ENCODE results near the gene MYB.
"Not testable (repeated sequence)": the region's sequence is repeated elsewhere in the genome, so short reads cannot be mapped to it uniquely, and the experiment has no call there.

Gene MYB

GRCh38 chr6:135222623-135223022, 41.5 kb downstream of the MYB start:
- no peak for DNase-seq (ENCODE audit: low spot score)

GRCh38 chr6:135224037-135224647, 43.0 kb downstream of the MYB start:
- DNase-seq (ENCODE audit: low spot score) = no peak

DNA sequence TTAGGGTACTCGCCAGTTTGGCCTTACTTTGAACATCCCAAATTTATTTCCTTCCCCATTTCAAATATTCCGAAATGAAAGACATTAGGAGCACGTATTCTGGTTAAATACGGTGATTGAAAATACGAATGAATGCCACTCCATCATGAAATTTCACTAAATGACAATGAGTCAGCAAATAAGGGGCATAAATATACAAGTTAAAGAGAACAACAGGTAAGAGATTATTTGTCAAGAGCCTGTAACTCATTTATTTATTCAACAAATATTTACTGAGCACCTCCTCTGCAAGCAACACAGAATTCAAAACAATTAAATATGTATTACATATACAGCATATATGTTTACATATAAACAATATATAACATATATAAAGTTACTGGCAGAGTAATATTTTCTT, 44.8 kb downstream of the MYB start:
- no peak for DNase-seq (ENCODE audit: low spot score)

DNA sequence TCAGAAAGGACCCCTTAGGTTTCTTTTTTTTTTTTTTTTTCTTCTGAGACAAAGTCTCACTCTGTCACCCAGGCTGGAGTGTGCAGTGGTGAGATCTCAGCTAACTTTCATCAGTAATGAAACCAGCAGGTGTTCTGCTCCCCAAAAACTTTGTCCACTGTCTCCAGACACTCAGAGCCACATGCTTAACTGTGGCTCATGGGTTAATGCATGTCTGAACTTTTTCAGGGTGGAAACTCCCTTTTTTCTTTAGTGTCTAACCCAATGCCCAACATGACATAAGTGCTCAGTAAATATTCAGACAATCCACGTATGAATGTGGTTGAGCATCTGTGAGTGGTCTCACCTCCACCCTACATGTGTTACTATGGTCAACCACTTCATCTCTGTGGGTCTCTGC, 45.4 kb downstream of the MYB start:
- DNase-seq (ENCODE audit: low spot score) = no peak

DNA sequence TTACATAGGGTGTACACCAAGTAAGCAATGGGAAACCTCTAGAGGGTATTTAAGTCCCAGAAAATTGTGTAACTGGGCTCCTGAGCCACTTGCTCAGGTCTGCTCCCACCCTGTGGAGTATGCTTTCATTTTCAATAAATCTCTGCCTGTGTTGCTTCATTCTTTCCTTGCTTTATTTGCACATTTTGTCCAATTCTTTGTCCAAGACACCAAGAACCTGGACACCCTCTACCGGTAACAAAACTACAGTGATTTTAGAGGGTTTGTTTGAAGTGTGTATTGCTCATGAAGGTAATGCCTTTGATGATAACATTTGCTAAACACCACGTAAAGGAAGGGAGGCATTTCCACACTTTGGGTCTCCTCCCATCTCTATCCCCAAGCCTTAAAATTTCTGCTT, 46.2 kb downstream of the MYB start:
- DNase-seq (ENCODE audit: low spot score) = no peak

GRCh38 chr6:135227758-135228157, 46.6 kb downstream of the MYB start:
- DNase-seq (ENCODE audit: low spot score) = no peak

GRCh38 chr6:135228486-135228885, 47.4 kb downstream of the MYB start:
- no peak for DNase-seq (ENCODE audit: low spot score)

- no peak for DNase-seq (ENCODE audit: low spot score)
Measured at GRCh38 chr6:135229996-135230395, 48.9 kb downstream of the MYB start.

- DNase-seq (ENCODE audit: low spot score) = no peak
Measured at GRCh38 chr6:135230711-135231468, 49.8 kb downstream of the MYB start.

DNA sequence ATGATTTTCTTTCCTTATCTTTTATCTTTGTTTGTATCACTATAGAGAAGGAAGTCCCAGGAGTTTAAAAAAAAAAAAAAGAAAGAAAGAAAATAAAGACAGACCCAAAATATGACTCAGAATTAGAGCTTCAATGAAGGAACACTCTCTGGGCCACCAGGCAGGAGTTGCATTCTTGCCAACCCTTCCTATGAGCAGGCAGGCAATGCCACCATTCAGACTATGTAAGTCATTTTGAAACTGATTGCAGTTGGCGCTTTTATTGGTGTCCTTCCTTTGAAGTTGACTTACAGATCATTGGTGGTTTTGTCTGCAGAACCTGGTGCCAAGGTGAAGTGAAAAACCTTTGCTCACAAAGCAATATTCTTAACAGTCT, 50.3 kb downstream of the MYB start:
- DNase-seq (ENCODE audit: low spot score) = no peak

DNA sequence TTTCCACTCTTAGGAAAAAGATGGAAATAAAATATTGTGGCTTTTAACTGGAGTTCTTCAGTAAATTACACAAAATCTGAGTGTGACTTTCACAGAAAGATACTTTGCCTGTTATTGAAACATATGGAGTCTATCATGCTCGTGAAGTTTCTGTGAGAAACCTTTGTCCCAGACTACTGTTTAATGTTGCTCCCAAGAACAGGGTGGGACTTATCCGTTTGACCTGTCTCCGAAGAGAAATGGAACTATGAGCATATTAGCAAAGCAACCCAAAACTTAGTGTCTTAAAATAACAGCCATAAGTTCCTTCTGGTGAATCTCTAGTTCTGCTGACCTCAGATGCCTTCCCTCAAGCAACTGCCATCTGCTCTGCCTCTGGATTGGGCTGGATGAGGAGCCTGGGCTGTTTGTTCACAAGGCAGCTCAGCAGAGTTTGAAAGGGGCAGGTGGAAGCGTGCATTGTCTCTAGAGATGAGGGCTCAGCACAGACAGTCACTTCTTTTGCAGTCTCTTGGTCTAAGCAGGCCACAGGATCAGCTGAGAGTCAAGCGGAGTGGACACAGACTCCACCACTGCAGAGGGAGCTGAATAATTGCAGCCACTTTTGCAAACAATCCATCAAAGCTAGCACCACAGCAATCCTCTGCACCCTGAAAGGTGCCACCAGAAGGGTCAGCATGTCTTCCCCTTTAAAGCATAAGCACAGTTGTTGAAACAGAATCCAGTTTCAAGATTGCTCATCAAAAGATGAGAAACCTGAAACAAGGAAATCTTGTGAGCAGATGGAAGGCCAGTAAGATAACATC, 52.8 kb downstream of the MYB start:
- DNase-seq (ENCODE audit: low spot score) = no peak

GRCh38 chr6:135234492-135234780, 53.3 kb downstream of the MYB start:
- DNase-seq (ENCODE audit: low spot score) = no peak

DNA sequence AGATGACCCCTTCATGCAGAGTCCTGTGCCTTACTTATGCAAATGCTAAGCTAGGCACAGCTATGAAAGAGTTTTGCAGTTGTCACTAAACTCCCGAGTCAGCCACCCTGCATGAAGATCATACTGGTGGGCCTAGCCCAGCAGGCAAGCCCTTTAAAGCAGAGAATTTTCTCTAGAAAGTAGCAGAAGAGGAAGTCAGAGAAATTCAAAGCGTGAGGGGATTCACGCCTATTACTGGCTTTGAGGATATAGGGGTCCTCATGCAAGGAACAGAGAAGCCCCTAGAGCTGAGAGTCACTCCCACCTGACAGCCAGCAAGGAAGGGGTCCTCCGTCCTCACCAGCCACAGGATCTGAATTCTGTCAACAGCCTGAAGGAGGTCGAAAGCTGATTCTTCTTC, 54.6 kb downstream of the MYB start:
- no peak for DNase-seq (ENCODE audit: low spot score)

DNA sequence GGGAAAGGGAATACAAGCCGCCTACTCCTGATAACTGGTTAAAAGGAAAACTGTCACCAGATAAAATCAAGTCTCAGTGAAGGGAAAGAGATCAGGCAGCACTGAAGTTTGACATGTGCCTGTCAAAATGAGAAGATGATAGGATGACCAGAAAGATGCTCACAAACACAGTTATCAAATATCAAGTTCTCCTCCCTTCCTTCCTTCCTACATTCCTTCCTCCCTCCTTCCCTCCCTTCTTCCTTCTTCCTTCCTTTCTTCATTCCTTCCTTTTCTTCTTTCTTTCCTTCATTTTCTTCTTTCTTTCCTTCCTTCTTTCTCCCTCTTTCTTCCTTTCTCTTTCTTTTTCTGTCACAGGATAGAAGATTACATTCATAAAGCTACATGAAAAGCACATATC, 55.2 kb downstream of the MYB start:
- no peak for DNase-seq (ENCODE audit: low spot score)

GRCh38 chr6:135236732-135237131, 55.6 kb downstream of the MYB start:
- no peak for DNase-seq (ENCODE audit: low spot score)

DNA sequence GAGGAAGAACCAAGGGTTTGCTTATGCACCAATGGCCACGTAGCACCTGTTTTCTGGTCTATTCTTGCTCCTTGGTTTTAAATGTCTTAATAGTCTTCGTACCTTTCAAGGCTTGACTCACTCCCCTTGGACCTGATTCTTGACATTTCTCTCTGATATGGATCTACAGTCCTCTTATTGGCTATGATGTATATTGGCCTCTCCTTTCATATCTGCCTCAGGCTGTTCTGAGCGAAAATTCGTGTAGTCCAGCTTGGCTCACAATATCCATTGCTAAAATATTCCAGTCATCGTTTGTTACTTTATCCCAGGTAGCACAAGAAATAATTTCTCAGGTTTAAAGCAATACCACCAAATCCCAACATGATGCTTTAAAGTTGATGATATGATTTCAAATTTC, 59.6 kb downstream of the MYB start:
- DNase-seq (ENCODE audit: low spot score) = no peak

GRCh38 chr6:135243871-135244796, 63.0 kb downstream of the MYB start:
- DNase-seq (ENCODE audit: low spot score) = no peak

GRCh38 chr6:135244805-135245204, 63.7 kb downstream of the MYB start:
- DNase-seq (ENCODE audit: low spot score) = no peak

DNA sequence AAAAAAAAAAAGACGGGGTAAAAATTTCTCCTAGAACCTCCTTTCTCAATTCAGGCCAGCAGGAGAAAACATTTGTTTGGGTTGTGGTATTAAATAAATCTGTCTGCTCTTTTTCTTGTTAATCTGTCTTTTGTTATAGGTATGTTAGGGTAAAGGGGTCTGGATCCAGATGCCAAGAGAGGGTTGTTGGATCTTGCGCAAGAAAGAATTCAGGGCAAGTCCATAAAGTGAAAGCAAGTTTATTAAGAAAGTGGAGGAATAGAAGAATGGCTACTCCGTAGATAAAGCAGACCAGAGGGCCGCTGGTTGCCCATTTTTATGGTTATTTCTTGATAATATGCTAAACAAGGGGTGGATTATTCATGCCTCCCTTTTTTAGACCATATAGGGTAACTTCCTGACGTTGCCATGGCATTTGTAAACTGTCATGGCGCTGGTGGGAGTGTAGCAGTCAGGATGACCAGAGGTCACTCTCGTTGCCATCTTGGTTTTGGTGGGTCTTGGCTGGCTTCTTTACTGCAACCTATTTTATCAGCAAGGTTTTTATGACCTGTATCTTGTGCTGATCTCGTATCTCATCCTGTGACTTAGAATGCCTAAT, 65.4 kb downstream of the MYB start:
- DNase-seq (ENCODE audit: low spot score) = not testable (repeated sequence)

- DNase-seq (ENCODE audit: low spot score) = no peak
Measured at GRCh38 chr6:135250234-135250633, 69.1 kb downstream of the MYB start.

DNA sequence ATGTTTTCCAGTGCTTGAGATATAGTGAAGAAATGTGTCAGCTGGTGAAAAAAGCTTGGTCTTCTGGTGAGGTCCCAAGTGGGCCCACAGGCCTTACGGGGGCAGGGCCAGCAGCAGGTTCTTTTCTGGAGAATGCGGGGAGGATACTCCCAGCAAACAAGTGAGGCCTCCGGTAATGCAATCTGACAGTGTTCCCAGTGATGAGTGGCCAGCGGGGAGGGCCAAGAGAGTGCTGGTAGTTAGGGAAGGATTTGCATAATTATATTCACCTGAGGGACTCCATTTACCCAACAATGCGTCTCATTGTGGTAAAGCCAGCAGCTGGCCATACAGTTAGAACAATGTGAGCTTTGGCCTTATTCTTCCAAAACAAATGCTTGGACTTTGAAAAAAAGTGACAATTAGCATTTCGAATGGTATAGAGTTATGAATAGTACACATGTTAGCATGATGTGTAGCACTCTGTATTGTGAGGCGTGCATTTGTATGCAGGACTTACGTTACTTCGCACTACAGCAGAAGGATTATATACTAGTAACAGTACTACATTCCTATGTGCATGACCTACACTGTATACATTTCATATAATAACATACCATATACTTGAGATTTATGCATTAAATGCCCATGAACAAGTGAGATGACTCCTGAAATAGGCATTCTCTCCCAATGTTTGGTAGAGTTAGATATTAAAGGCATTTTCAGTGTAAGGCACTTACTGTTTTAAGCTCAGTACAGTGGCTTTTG, 69.8 kb downstream of the MYB start:
- DNase-seq (ENCODE audit: low spot score) = no peak
